H1 (cell line): ENCODE data around the gene NAA40. TPM values are rescaled to one million over a fixed set of nuclear protein-coding genes. Genes with fewer than 3 reads are reported as not detected.

ENCODE experiments used
- ATF2 ChIP-seq: IDR thresholded peaks from 2 replicates; pipeline ENCODE4 v1.6.1; 2012; ENCODE audit warnings: low read length, inconsistent platforms
- BRCA1 ChIP-seq: IDR thresholded peaks from 2 replicates; pipeline ENCODE4 v1.6.1; 2012; ENCODE audit warnings: low read depth, low read length, improper control_type of control experiment
- CHD1 ChIP-seq: IDR thresholded peaks from 2 replicates; pipeline ENCODE4 v1.6.1; 2012; ENCODE audit warnings: low read depth, low read length, improper control_type of control experiment
- CHD2 ChIP-seq: IDR thresholded peaks from 2 replicates; pipeline ENCODE4 v1.6.1; 2012; ENCODE audit warnings: low read length, improper control_type of control experiment
- CTCF ChIP-seq, 3 experiments: IDR thresholded peaks; 1 replicate in 2 of 3; 2 replicates in 1 of 3; pipeline versions ENCODE4 v1.5.1 to v1.6.1; 2011; ENCODE audit warnings: low read length in 3 of 3, mild to moderate bottlenecking in 3 of 3, inconsistent platforms in 2 of 3, low read depth in 1 of 3, moderate library complexity in 1 of 3; ENCODE audit not compliant: insufficient read depth in 1 of 3; ENCODE audit errors: control extremely low read depth in 1 of 3
- EZH2 ChIP-seq: fragments of 200-600 bp; sonication (generic); IDR thresholded peaks from 2 replicates; pipeline ENCODE4 v1.7.1; 2012; ENCODE audit warnings: low read depth, mild to moderate bottlenecking, moderate library complexity, low read length, inconsistent platforms; ENCODE audit not compliant: severe bottlenecking
- HDAC6 ChIP-seq: IDR thresholded peaks from one replicate; pipeline ENCODE4 v1.7.1; 2012; ENCODE audit warnings: low read depth, mild to moderate bottlenecking, inconsistent platforms, low read length, moderate library complexity
- PHF8 ChIP-seq: fragments of 200-600 bp; sonication (generic); conservative IDR thresholded peaks from 2 replicates; pipeline ENCODE4 v1.7.1; 2012; ENCODE audit warnings: low read depth, mild to moderate bottlenecking, inconsistent platforms, low read length, moderate library complexity
- RAD21 ChIP-seq, 2 experiments: IDR thresholded peaks in 1 of 2; conservative IDR thresholded peaks in 1 of 2; 2 replicates each; pipeline ENCODE4 v1.6.1; 2011; ENCODE audit warnings: low read depth in 2 of 2, low read length in 2 of 2, improper control_type of control experiment in 1 of 2, inconsistent platforms in 1 of 2, mild to moderate bottlenecking in 1 of 2, moderate library complexity in 1 of 2
- RBBP5 ChIP-seq: IDR thresholded peaks from 2 replicates; pipeline ENCODE4 v1.7.1; 2012; ENCODE audit warnings: low read depth, mild to moderate bottlenecking, inconsistent platforms, low read length, moderate library complexity, borderline replicate concordance
- RXRA ChIP-seq: IDR thresholded peaks from 2 replicates; pipeline ENCODE4 v1.6.1; 2011; ENCODE audit warnings: low read depth, mild to moderate bottlenecking, low read length, moderate library complexity; ENCODE audit not compliant: insufficient read depth
- SAP30 ChIP-seq: fragments of 300-600 bp; sonication (generic); IDR thresholded peaks from 2 replicates; pipeline ENCODE4 v1.7.1; 2012; ENCODE audit warnings: low read length, moderate library complexity, mild to moderate bottlenecking, inconsistent platforms; ENCODE audit not compliant: insufficient read depth, insufficient replicate concordance
- SIN3A ChIP-seq, 2 experiments: IDR thresholded peaks in 1 of 2; conservative IDR thresholded peaks in 1 of 2; 2 replicates each; pipeline ENCODE4 v1.6.1; 2011 to 2012; ENCODE audit warnings: low read length in 2 of 2, improper control_type of control experiment in 1 of 2, low read depth in 1 of 2, mild to moderate bottlenecking in 1 of 2
- SIRT6 ChIP-seq: IDR thresholded peaks from one replicate; pipeline ENCODE4 v1.7.1; 2012; ENCODE audit warnings: low read length, inconsistent platforms
- SP2 ChIP-seq: IDR thresholded peaks from 2 replicates; pipeline ENCODE4 v1.6.1; 2012; ENCODE audit warnings: mild to moderate bottlenecking, low read length, inconsistent platforms
- SP4 ChIP-seq: IDR thresholded peaks from 2 replicates; pipeline ENCODE4 v1.6.1; 2012; ENCODE audit warnings: low read length, inconsistent platforms
- TAF1 ChIP-seq: IDR thresholded peaks from 2 replicates; pipeline ENCODE4 v1.6.1; 2011; ENCODE audit warnings: mild to moderate bottlenecking, low read depth, low read length
- YY1 ChIP-seq: IDR thresholded peaks from 2 replicates; pipeline ENCODE4 v1.6.1; 2011; ENCODE audit warnings: low read depth, mild to moderate bottlenecking, low read length
- ZNF274 ChIP-seq: IDR thresholded peaks from 2 replicates; pipeline ENCODE4 v1.7.0; 2012; ENCODE audit warnings: low read length, borderline replicate concordance; ENCODE audit errors: extremely low read depth
- polyA plus RNA-seq, 7 experiments: library from polyadenylated mRNA; depleted of rRNA in 3 of 7; stranded (reverse) in 5 of 7; unstranded in 2 of 7; fragments of >200 nt in 5 of 7; fragments of 200-250 nt in 2 of 7; gene quantifications; 1 replicate in 5 of 7; 2 replicates in 1 of 7; 4 replicates in 1 of 7; pipeline versions ENCODE4 v1.2.1 to v1.2.3, GENCODE V29; 2011 to 2013; ENCODE audit warnings: missing spikeins in 2 of 7, mixed read lengths in 2 of 7
- total RNA-seq: library from RNA; stranded (reverse); fragmentation: NEBNext Ultra II Directional; extraction: Animal tissue kit (Norgen Biotek cat#: 25700); gene quantifications from 2 replicates; pipeline ENCODE4 v1.2.1, GENCODE V29; 2021

Gene NAA40
- total and polyA plus RNA-seq, 2 of the 8 experiments (the other 6 are each of a cell fraction or from before 2014, with no cell fraction given): 20.0 to 31.1 TPM

- 0 out of 2 replicates have a peak, but pooled peaks have one; percentile 35 for TF ChIP-seq PHF8
- no peak for TF ChIP-seq CHD1
- TF ChIP-seq TAF1: no peak
- TF ChIP-seq RBBP5: no peak
- TF ChIP-seq EZH2: no peak
- TF ChIP-seq RAD21 (IDR thresholded peaks at IDR 0.05 in 1 of 2, conservative IDR thresholded peaks at IDR 0.05 in 1 of 2; ENCODE audit: low read depth in 2 of 2, low read length in 2 of 2): peak; percentile 49 to 69; a peak in 3 of 4 replicates
- TF ChIP-seq SIRT6: no peak
- TF ChIP-seq ATF2: no peak
- TF ChIP-seq SAP30: no peak
- peak in 2 of 3 experiments; percentile 79 to 87; a peak in 3 of 4 replicates for TF ChIP-seq CTCF (IDR thresholded peaks at IDR 0.05; ENCODE audit: control extremely low read depth in 1 of 3, insufficient read depth in 1 of 3, low read depth in 1 of 3, low read length in 3 of 3)
- no peak for TF ChIP-seq SP2
- TF ChIP-seq HDAC6: no peak
- no peak for TF ChIP-seq BRCA1
- TF ChIP-seq SP4: no peak
- TF ChIP-seq RXRA: no peak
- TF ChIP-seq YY1: 0 out of 2 replicates have a peak, but pooled peaks have one; percentile 38
- TF ChIP-seq CHD2: no peak
- TF ChIP-seq SIN3A (conservative IDR thresholded peaks at IDR 0.05 in 1 of 2, IDR thresholded peaks at IDR 0.05 in 1 of 2; ENCODE audit: low read depth in 1 of 2, low read length in 2 of 2): peak in 1 of 2 experiments; percentile 70; a peak in 2 of 4 replicates
- no peak for TF ChIP-seq ZNF274
Measured at GRCh38 chr11:63915961-63916836, 22.6 kb upstream of the NAA40 start (continued).
